Measurements from ENCODE around the gene EPX.

The EPX gene

GRCh38 chr17:58227733-58228132 is 35.2 kb downstream of the EPX start:
- no peak for TF ChIP-seq POLR2A (IDR thresholded peaks at IDR 0.05; ENCODE audit: low read length)
- no peak for TF ChIP-seq GATA1 (IDR thresholded peaks at IDR 0.05; ENCODE audit: low read depth, low read length)

GRCh38 chr17:58228679-58229078 is 36.2 kb downstream of the EPX start:
- no peak for TF ChIP-seq POLR2A (IDR thresholded peaks at IDR 0.05; ENCODE audit: low read length)
- no peak for TF ChIP-seq GATA1 (IDR thresholded peaks at IDR 0.05; ENCODE audit: low read depth, low read length)
- DNase-seq, result no peak

More at GRCh38 chr17:58227733-58228132, 35.2 kb downstream of the EPX start:
- DNase-seq, result no peak

GRCh38 chr17:58229384-58229783 is 36.9 kb downstream of the EPX start:
- no peak for TF ChIP-seq GATA1 (IDR thresholded peaks at IDR 0.05; ENCODE audit: low read depth, low read length)
- no peak for TF ChIP-seq POLR2A (IDR thresholded peaks at IDR 0.05; ENCODE audit: low read length)
- DNase-seq, result no peak

GRCh38 chr17:58229881-58230280 is 37.4 kb downstream of the EPX start:
- DNase-seq, result no peak
- TF ChIP-seq POLR2A (IDR thresholded peaks at IDR 0.05; ENCODE audit: low read length), result no peak
- TF ChIP-seq GATA1 (IDR thresholded peaks at IDR 0.05; ENCODE audit: low read depth, low read length), result no peak

- no peak for DNase-seq
- TF ChIP-seq POLR2A (IDR thresholded peaks at IDR 0.05; ENCODE audit: low read length), result no peak
- no peak for TF ChIP-seq GATA1 (IDR thresholded peaks at IDR 0.05; ENCODE audit: low read depth, low read length)
These were observed 39.1 kb downstream of the EPX start for GRCh38 chr17:58231641-58232040.

- no peak for TF ChIP-seq POLR2A (IDR thresholded peaks at IDR 0.05; ENCODE audit: low read length)
- no peak for TF ChIP-seq GATA1 (IDR thresholded peaks at IDR 0.05; ENCODE audit: low read depth, low read length)
- no peak for DNase-seq
These were observed 40.2 kb downstream of the EPX start for GRCh38 chr17:58232707-58233156.

- TF ChIP-seq POLR2A (IDR thresholded peaks at IDR 0.05; ENCODE audit: low read length), result no peak
- TF ChIP-seq GATA1 (IDR thresholded peaks at IDR 0.05; ENCODE audit: low read depth, low read length), result no peak
- no peak for DNase-seq
These were observed 41.0 kb downstream of the EPX start for GRCh38 chr17:58233543-58233942.

GRCh38 chr17:58234512-58234911 is 42.0 kb downstream of the EPX start:
- DNase-seq, result no peak
- TF ChIP-seq POLR2A (IDR thresholded peaks at IDR 0.05; ENCODE audit: low read length), result no peak
- no peak for TF ChIP-seq GATA1 (IDR thresholded peaks at IDR 0.05; ENCODE audit: low read depth, low read length)

- DNase-seq, result peak in 1 of 2 experiments; percentile 10
- no peak for TF ChIP-seq POLR2A (IDR thresholded peaks at IDR 0.05; ENCODE audit: low read length)
These were observed 43.3 kb downstream of the EPX start for GRCh38 chr17:58235821-58236220.

GRCh38 chr17:58236394-58236793 is 43.9 kb downstream of the EPX start:
- TF ChIP-seq POLR2A (IDR thresholded peaks at IDR 0.05; ENCODE audit: low read length) (no peak), GATA1 (IDR thresholded peaks at IDR 0.05; ENCODE audit: low read depth, low read length) (no peak)
- DNase-seq, result peak; percentile 61 to 71

- TF ChIP-seq POLR2A (IDR thresholded peaks at IDR 0.05; ENCODE audit: low read length) (no peak), GATA1 (IDR thresholded peaks at IDR 0.05; ENCODE audit: low read depth, low read length) (no peak)
- no peak for DNase-seq
These were observed 45.7 kb downstream of the EPX start, which contains the start of gene LPO for GRCh38 chr17:58238147-58238634. LPO (plus strand) TSS chr17:58238584; CDS start chr17:58242980, 4,396 bp downstream.

- DNase-seq, result no peak
- TF ChIP-seq GATA1 (IDR thresholded peaks at IDR 0.05; ENCODE audit: low read depth, low read length) (no peak), POLR2A (IDR thresholded peaks at IDR 0.05; ENCODE audit: low read length) (no peak)
These were observed 47.5 kb downstream of the EPX start for GRCh38 chr17:58239987-58240386.

GRCh38 chr17:58242171-58242784 is 49.8 kb downstream of the EPX start:
- DNase-seq, result no peak
- TF ChIP-seq POLR2A (IDR thresholded peaks at IDR 0.05; ENCODE audit: low read length) (no peak), GATA1 (IDR thresholded peaks at IDR 0.05; ENCODE audit: low read depth, low read length) (no peak)

- no peak for TF ChIP-seq POLR2A (IDR thresholded peaks at IDR 0.05; ENCODE audit: low read length)
- TF ChIP-seq GATA1 (IDR thresholded peaks at IDR 0.05; ENCODE audit: low read depth, low read length), result no peak
- DNase-seq, result peak; percentile 8 to 28
These were observed 52.4 kb downstream of the EPX start for GRCh38 chr17:58244963-58245362.

- DNase-seq, result no peak
- TF ChIP-seq POLR2A (IDR thresholded peaks at IDR 0.05; ENCODE audit: low read length) (no peak), GATA1 (IDR thresholded peaks at IDR 0.05; ENCODE audit: low read depth, low read length) (no peak)
These were observed 53.0 kb downstream of the EPX start for GRCh38 chr17:58245428-58246103.
